ENCODE results near the gene VARS2. TPM values are rescaled to one million over a fixed set of nuclear protein-coding genes. Genes with fewer than 3 reads are reported as not detected.

Gene VARS2
- total RNA-seq, 1 donor from 2014 or later: 18.9 TPM

DNA sequence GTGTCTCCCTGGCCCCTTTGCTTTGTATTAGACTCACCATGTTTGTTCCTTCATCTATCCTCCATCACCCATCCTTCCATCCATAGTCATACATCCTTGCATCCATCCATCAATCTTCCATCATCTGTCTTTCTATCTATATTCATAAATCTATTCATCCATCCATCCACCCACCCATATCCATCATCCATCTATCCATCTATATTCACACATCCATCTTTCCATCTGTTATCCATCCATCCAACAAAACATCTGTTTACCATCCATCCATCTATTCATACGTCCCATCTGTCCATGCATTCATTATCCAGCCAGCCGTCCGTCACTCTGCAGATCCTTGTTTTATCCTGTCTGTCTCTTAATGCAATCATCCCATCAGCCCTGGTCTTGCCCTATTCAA is 19.1 kb upstream of the VARS2 start:
- DNase-seq (ENCODE audit: extremely low spot score in 2 of 2): no peak
- TF ChIP-seq POLR2A (IDR thresholded peaks at IDR 0.05) (no peak), POLR2AphosphoS5 (IDR thresholded peaks at IDR 0.05; ENCODE audit: insufficient read depth in 1 of 2, low read depth in 1 of 2) (no peak)
- TF ChIP-seq, protein P1, sequence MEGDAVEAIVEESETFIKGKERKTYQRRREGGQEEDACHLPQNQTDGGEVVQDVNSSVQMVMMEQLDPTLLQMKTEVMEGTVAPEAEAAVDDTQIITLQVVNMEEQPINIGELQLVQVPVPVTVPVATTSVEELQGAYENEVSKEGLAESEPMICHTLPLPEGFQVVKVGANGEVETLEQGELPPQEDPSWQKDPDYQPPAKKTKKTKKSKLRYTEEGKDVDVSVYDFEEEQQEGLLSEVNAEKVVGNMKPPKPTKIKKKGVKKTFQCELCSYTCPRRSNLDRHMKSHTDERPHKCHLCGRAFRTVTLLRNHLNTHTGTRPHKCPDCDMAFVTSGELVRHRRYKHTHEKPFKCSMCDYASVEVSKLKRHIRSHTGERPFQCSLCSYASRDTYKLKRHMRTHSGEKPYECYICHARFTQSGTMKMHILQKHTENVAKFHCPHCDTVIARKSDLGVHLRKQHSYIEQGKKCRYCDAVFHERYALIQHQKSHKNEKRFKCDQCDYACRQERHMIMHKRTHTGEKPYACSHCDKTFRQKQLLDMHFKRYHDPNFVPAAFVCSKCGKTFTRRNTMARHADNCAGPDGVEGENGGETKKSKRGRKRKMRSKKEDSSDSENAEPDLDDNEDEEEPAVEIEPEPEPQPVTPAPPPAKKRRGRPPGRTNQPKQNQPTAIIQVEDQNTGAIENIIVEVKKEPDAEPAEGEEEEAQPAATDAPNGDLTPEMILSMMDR (IDR thresholded peaks at IDR 0.05): no peak
- Histone ChIP-seq H3K4me1 (peaks cover 8% of the 10 kb centered on the region), H3K36me3 (peaks cover 0 to 83% of the 10 kb centered on the region in 2 donors), H3K27me3 (no peaks in the 10 kb centered on the region), H3K4me3 (no peak overlapping the region), H3K27ac (no peak overlapping the region), H3K9me3 (no peaks in the 10 kb centered on the region)
- intact Hi-C loops (cut with DNase I): no loop called here

DNA sequence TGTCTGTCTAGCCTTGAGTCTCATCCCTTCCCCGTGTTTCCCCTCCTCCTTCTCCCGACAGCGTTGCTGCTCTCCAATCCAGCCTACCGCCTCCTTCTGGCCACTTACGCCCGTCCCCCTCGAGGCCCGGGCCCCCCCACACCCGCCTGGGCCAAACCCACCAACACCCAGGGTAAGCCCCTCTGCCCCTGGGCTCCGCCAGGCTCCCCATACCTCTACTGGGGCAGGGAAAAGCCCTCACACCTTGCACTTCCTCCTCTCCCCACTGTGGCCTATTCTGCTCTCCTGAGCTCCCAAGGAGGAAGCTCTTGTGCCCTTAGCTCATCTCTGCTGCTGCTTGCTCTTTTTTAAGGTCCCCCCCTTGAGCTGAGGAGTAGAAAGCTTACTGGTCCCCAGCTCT is 18.7 kb upstream of the VARS2 start:
- no peak for TF ChIP-seq POLR2AphosphoS5 (IDR thresholded peaks at IDR 0.05; ENCODE audit: insufficient read depth in 1 of 2, low read depth in 1 of 2)
- no peak for TF ChIP-seq POLR2A (IDR thresholded peaks at IDR 0.05)
- TF ChIP-seq, protein P1 (IDR thresholded peaks at IDR 0.05): no peak
- Histone ChIP-seq H3K36me3 (peaks cover 0 to 79% of the 10 kb centered on the region in 2 donors), H3K4me1 (peaks cover 4% of the 10 kb centered on the region), H3K27me3 (no peaks in the 10 kb centered on the region), H3K27ac (no peak overlapping the region), H3K4me3 (no peak overlapping the region), H3K9me3 (no peaks in the 10 kb centered on the region)
- intact Hi-C loops (cut with DNase I): no loop called here
- no peak for DNase-seq (ENCODE audit: extremely low spot score in 2 of 2)

DNA sequence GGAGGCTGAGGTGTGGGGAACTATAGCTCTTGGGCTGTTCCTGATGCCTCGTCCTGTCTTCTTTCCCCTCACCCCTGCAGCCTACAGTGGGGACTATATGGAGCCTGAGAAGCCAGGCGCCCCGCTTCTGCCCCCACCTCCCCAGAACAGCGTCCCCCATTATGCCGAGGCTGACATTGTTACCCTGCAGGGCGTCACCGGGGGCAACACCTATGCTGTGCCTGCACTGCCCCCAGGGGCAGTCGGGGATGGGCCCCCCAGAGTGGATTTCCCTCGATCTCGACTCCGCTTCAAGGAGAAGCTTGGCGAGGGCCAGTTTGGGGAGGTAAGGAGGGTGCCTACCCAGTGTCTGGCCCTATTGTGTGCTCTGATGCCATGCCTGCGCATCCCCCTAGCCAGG is 17.5 kb upstream of the VARS2 start:
- TF ChIP-seq POLR2AphosphoS5 (IDR thresholded peaks at IDR 0.05; ENCODE audit: insufficient read depth in 1 of 2, low read depth in 1 of 2): no peak
- TF ChIP-seq POLR2A (IDR thresholded peaks at IDR 0.05): no peak
- TF ChIP-seq, protein P1 (IDR thresholded peaks at IDR 0.05): no peak
- H3K27me3 ChIP-seq: no peaks in the 10 kb centered on the region
- no peak for DNase-seq (ENCODE audit: extremely low spot score in 2 of 2)
- intact Hi-C loops (cut with DNase I): no loop called here
- no peaks in the 10 kb centered on the region for H3K9me3 ChIP-seq
- no peak overlapping the region for H3K27ac ChIP-seq
- no peak overlapping the region for H3K4me3 ChIP-seq
- H3K4me1 ChIP-seq: no peaks in the 10 kb centered on the region
- peaks cover 0 to 70% of the 10 kb centered on the region in 2 donors for H3K36me3 ChIP-seq

DNA sequence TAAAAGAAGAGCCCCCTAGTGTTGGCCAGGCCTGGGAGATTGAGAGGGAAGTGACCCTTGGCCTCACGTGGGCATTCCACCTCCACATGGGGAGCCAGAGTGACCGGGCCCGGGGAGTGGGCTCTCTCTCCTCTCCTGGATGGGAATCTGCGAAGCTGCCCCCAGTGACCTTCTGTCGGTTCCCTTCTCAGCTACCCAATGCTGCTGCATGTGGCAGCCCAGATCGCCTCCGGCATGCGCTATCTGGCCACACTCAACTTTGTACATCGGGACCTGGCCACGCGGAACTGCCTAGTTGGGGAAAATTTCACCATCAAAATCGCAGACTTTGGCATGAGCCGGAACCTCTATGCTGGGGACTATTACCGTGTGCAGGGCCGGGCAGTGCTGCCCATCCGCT is 16.2 kb upstream of the VARS2 start:
- peaks cover 0 to 61% of the 10 kb centered on the region in 2 donors for H3K36me3 ChIP-seq
- H3K27me3 ChIP-seq: no peaks in the 10 kb centered on the region
- no peak overlapping the region for H3K27ac ChIP-seq
- no peak overlapping the region for H3K4me3 ChIP-seq
- TF ChIP-seq POLR2A (IDR thresholded peaks at IDR 0.05) (no peak), POLR2AphosphoS5 (IDR thresholded peaks at IDR 0.05; ENCODE audit: insufficient read depth in 1 of 2, low read depth in 1 of 2) (no peak)
- TF ChIP-seq, protein P1 (IDR thresholded peaks at IDR 0.05): no peak
- no peaks in the 10 kb centered on the region for H3K9me3 ChIP-seq
- DNase-seq (ENCODE audit: extremely low spot score in 2 of 2): no peak
- no peaks in the 10 kb centered on the region for H3K4me1 ChIP-seq
- intact Hi-C loops (cut with DNase I): no loop called here

DNA sequence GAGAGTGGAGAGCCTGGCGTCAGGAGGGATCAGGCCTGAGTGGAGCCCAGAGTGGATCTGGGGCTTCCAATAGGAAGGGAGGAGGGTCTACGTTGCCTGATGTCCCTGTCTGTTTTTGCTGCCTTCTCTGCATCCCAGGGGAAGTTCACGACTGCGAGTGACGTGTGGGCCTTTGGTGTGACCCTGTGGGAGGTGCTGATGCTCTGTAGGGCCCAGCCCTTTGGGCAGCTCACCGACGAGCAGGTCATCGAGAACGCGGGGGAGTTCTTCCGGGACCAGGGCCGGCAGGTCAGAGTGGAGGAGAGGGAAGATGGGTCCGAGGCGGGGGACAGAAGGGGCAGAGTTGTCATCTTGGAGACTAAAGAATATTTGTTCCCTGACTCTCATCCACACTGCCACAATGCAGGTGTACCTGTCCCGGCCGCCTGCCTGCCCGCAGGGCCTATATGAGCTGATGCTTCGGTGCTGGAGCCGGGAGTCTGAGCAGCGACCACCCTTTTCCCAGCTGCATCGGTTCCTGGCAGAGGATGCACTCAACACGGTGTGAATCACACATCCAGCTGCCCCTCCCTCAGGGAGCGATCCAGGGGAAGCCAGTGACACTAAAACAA is 15.2 kb upstream of the VARS2 start:
- no peak overlapping the region for H3K4me3 ChIP-seq
- H3K36me3 ChIP-seq: peaks cover 0 to 52% of the 10 kb centered on the region in 2 donors
- H3K9me3 ChIP-seq: no peaks in the 10 kb centered on the region
- TF ChIP-seq, protein P1 (IDR thresholded peaks at IDR 0.05): no peak
- TF ChIP-seq POLR2A (IDR thresholded peaks at IDR 0.05): no peak
- TF ChIP-seq POLR2AphosphoS5 (IDR thresholded peaks at IDR 0.05; ENCODE audit: insufficient read depth in 1 of 2, low read depth in 1 of 2): no peak
- H3K4me1 ChIP-seq: no peaks in the 10 kb centered on the region
- no peak for DNase-seq (ENCODE audit: extremely low spot score in 2 of 2)
- H3K27ac ChIP-seq: no peak overlapping the region
- no peaks in the 10 kb centered on the region for H3K27me3 ChIP-seq
- intact Hi-C loops (cut with DNase I): no loop called here
